ENCODE results near the gene FAM193A.
"Not testable (repeated sequence)": the region's sequence is repeated elsewhere in the genome, so short reads cannot be mapped to it uniquely, and the experiment has no call there.

Gene FAM193A

DNA sequence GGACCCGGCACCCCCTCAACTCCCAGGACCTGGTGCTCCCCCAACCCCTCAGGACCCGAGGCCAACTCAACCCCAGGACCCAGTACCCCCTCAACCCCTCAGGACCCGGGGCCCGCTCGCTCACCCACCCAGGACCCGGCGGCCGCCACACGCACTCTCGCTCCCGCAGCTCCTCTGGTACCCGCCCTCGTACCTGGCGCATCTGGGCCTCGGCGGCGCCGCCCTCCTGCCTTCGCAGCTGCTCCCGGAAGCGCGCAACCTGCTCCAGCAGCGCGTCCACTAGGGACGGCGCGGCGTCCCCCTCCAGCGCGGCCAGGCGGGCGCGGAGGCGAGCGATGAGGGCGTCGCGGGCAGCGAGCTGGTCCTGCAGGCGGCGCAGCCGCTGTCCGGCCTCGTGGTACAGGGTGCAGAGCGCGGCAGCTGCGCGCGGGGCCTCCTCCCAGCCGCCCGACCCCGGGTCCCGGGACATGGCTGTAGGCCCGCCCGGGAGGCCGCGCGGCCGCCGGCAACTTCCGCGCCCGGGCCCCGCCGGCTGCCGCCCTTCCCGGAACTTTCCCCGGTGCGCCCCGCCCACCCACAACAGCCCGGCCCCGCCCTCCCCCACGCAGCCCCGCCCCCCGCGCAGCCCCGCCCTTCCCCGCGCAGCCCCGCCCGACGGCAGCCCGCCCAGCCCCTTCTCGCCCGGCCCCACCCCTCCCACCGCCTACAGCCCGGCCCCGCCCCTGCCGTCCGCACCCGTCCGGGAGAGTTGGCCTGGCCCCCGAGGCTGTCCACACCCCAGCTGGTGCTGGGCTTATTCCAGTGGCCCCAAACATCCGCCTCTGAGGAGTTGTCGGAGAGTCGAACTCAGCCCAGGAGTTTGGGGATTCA, 219.6 kb downstream of the FAM193A start, which contains the start of gene TNIP2:
TNIP2 (minus strand) TSS at position 516 of the 870 bp plus-strand sequence; CDS start at position 469, 47 bp downstream.
- DNase-seq, result peak; percentile 49 to 75 (median 64)

DNA sequence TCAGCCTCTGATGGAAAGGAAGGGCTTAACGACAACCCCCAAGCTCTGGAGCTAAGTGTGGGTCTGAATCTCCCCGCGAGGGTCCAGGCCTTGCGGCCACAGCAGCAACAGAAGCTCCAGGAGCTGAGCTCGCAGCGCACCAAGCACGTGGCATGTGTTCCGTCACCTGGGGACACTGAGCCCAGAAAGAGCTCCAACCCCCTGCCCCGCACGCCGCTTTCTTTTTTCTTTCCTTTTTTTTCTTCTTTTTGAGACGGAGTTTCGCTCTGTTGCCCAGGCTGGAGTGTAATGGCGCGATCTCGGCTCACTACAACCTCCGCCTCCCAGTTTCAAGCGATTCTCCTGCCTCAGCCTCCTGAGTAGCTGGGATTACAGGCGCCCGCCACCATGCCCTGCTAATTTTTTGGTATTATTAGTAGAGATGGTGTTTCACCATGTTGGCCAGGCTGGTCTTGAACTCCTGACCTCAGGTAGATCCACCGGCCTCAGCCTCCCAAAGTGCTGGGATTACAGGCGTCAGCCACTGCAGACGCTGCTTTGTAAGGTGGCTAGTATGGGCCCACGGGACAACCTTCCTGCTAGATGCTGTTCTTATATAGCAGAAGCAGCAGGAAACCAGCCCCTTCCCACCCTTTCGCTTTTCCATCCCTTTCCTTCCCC, 220.4 kb downstream of the FAM193A start:
- no peak for DNase-seq

DNA sequence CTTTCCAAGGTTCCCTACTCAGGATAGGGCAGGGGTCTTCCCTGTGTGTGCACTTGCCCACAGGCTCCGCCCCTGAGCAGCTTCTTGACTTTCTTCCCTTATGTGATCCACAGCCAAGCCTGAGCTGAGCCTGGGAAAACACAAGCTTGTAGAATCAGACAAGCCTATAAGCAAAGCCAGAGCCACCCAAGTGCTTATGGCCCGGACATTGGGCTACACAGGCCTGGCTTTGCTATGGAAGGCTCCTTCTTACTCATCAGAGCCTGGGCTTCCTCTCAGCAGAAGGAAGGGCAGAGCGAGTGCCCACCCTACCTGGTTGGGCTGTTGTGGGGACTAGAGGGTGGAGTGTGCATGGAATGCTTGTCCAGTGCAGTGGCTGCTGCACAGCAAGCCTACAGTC, 221.0 kb downstream of the FAM193A start:
- DNase-seq, result no peak

DNA sequence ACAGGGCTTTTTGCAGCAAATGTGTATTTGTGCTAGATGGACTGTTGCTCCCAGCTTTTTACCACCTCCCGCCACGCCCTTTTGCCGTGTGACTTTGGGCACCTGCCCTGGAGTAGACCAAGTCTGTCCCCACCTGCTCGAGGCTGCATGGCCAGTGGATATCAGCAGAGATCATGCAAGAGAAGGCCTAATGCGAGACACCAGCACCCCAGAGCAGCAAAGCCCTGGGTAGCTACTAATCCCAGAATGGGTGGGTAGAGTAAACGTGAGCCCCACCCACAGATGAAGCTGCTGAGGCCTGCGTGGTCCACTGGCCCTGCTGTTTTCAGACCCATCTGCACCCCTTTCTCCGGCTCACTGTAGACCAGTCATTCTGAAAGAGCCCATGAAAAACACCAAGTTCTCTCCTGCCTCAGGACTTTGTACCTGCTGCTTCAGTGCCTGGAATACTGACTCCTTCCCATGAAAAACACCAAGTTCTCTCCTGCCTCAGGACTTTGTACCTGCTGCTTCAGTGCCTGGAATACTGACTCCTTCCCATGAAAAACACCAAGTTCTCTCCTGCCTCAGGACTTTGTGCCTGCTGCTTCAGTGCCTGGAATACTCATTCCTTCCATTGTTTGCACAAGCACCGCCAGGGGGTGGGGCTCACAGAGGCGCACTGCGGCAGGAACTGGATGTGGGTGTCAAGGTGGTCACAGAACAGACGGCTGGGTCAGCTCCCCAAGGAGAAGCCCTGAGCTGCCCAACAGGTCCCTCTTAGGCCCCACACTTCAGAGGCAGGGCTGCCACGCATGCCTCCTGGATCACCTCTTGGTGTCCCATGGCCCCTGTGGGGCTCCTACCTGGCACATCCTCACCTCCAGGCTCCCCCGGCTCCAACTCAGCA, 224.8 kb downstream of the FAM193A start:
- DNase-seq, result no peak

DNA sequence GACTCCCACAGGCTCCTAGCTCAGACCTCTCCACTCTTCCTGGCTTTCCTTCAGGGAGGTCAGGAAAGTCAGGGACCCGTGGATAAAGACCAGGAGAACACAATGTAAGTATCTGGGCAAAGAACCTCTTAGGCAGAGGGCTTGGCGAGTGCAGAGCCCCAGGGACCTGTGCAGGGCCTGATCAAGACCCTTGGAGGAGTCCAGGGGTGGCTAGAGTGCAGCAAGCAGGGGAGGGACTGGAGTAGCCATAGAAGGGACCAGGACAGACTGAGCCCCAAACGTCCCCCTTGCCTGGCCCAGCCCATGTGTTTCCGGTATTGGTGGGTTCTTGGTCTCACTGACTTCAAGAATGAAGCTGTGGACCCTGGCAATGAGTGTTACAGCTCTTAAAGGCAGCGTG, 225.6 kb downstream of the FAM193A start:
- no peak for DNase-seq

DNA sequence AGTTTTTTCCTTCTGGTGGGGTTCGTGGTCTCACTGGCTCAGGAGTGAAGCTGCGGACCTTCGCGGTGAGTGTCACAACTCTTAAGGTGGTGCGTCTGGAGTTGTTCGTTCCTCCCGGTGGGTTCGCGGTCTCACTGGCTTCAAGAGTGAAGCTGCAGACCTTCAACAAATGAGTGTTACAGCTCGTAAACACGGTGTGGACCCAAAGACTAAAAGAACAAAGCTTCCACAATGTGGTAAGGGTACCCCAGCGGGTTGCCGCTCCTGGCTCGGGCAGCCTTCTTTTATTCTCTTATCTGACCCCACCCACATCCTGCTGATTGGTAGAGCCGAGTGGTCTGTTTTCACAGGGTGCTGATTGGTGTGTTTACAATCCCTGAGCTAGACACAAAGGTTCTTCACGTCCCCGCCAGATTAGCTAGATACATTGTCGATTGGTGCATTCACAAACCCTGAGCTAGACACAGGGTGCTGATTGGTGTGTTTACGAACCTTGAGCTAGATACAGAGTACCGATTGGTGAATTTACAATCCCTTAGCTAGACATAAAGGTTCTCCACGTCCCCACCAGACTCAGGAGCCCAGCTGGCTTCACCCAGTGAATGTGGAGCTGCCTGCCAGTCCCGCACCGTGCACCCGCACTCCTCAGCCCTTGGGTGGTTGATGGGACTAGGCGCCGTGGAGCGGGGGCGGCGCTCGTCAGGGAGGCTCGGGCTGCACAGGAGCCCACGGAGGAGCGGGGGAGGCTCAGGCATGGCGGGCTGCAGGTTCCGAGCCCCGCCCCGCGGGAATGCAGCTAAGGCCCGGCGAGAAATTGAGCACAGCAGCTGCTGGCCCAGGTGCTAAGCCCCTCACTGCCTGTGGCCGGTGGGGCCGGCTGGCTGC, 226.3 kb downstream of the FAM193A start:
- DNase-seq, result not testable (repeated sequence)

DNA sequence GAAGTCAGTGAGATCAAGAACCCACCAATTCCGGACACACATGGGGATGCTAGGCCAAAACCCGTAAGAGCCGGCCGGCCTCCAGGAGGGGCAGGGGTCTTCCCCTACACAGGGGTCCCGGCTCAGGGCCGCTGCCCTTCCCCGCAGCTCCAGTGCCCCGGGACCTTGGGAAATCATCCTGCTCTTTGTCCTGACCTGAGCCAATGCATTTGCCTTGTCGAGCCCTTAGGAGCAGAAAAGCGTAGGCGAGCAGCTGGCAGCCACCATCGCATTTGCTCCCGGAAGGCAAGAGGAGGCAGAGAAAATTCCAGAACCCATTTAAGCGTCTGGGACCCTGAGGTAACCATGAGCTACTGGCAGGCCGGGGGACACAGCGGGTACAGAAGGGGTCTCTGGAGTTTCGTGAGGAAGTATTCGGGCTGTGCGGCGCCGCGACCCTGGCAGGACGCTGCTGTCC, 227.1 kb downstream of the FAM193A start:
- no peak for DNase-seq

DNA sequence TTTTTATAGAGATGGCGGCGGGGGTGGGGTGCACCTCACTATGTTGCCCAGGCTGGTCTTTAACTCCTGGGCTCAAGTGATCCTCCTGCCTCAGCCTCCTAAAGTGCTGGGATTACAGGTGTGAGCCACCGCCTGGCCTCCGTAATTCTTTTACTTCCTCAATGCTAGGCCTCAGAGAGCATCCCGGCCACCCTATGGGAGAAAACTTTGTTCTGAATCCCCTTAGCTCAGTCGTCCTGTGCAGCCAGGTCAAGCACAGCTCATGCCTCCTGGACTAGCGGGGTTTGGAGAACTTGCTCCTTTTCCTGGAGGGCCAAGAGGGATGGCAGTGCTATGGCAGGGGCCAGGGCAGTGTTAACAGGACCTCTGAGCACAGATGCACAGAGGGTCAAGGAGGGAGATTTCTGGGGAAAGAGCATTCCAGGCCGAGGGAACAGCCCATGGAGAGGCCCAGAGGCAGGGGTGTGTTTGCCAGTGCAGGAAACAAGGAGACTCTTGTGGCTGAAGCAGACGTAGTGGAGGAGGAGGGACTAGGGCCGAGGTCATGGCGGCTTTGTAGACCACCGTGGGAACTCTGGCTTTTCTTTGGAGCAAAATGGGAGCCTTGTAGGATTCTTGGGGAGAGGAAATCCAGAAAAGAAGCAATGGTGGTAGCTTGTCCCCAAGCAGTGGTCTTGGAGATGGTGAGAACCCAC, 229.5 kb downstream of the FAM193A start:
- DNase-seq, result no peak

DNA sequence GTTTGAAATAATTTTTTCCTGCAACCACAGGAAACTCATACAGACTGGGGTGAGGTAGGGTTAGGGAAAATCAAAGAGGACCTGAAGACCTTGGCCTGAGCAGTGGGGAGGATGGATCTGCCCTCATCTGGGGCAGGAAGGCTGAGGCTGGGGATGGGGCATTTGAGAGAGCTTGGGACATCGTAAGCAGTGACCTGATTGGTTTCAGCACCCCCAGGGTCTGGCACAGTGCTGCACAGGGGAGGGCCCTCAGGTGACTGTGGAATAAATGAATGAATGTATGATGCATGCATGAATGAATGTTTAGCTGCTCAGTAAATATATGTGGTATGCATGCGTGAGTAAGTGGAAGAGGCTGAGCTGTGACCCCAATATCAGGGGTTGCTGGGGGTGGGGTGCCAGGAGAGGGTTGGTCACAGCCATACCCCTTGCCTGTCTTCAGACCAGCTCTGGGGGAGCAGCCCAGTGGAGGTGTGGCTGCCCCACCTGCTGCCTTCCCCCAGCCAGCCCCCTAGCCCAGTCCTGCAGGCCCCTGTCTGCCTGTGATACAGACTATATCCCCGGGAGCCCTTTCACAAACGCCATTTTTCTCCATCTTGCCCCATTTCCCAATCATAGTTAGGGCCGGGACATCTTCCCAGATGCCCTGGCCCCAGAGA, 230.7 kb downstream of the FAM193A start:
- no peak for DNase-seq

DNA sequence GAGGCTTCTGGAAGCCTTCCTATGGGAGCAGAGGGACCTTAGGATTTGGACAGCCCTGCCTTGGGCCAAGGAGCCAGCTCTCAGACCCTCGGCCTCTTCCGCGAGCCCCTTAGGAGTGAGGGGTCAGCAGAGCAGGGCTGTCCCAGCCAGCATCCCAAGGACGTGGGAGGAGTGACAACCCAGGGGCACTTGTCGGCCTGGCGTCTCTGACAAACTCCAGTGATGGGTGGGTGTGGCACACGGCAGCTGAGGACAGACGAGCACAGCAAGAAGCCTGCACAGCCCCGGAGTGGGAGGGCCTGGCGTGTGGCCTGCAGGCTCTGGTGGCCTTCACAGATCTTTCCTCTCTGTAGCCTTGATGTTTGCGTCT, 231.2 kb downstream of the FAM193A start:
- no peak for DNase-seq

DNA sequence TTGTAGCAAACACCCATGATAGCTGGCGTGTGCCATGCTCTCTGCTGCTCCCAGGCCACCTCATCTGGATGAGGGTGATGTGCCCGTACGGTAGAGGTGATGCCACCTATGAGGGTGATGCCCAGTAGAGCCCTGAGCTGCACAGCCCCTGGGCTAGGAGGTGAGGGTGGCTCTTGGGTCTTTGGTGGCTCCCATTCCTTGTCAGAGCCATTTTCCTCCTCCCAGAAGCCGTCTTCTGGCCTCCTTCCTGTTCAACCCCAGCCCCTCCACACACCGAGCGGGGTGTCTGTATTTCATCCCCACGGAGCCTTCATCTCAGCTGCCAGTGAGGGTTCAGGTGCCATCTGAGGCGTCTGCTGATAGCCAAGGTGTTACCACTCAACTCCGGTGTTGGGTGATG, 231.7 kb downstream of the FAM193A start:
- DNase-seq, result no peak

DNA sequence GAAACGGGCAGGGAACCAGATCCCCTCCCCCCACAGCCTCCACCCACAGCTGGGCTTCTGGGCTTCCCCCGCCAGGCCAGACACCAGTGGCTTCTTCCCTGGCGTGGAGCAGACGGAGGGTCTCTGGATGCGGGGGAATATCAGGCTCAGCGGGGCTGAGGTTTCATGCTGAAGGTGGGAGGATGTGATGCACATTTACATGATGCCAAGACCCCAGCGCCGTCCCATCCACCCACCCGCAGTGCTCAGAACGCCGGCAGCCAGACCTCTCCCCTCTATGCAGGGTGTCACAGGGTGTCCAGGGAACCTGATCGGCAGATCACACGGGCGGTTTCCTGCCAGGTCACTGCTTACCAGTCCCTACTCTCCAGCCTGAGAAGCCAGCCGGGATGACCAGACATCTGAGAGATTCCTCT, 232.5 kb downstream of the FAM193A start:
- DNase-seq, result no peak

DNA sequence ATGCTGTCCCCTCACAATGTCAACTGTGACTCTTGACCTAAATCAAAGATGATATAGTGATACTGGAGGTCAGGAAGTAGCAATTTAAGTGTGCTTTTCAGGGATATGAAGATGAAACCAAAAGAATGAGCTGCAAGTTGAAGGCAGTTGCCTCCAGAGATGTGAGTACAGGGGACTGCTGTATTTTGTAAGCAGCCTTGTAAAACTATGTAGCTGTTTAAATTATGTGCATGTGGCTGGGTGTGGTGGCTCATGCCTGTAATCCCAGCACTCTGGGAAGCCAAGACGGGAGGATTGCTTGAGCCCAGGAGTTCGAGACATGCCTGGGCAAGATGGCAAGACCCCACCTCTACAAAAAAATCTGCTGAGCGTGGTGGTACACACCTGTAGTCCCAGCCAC, 234.8 kb downstream of the FAM193A start:
- no peak for DNase-seq

DNA sequence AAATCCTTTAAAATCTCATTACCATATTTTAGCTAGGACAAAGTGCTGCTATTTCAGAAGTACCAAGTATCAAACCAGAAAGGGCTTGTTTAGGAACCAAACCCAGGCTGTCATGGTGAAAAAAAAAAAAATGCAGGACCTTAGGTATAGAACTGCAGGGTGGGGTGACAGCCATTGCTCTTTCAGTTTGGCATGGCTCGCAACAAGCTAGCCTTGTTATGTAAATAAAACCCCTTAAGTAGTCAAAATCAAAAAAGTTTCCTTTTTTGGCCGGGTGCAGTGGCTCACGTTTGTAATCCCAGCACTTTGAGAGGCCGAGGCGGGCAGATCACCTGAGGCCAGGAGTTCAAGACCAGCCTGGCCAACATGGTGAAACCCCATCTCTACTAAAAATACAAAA, 244.2 kb downstream of the FAM193A start:
- not testable (repeated sequence) for DNase-seq

DNA sequence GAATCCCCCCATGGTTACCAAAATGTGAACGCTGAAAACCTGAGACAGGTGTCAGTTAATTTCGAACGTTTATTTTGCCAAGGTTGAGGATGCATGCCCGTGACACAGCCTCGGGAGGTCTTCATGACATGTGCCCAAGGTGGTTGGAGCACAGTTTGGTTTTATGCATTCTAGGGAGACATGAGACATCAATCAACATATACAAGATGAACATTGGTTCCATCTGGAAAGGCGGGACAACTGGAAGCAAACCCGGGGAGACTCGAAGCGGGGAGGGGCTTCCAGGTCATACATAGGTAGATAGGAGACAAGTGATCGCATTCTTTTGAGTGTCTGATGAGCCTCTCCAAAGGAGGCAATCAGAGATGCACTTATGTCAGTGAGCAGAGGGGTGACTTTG, 245.5 kb downstream of the FAM193A start:
- no peak for DNase-seq
